ENCODE measurements around the gene MYO6. TPM values are rescaled to one million over a fixed set of nuclear protein-coding genes. Genes with fewer than 3 reads are reported as not detected.

Gene MYO6
- polyA plus RNA-seq, 1 of the 3 experiments (the other 2 are of a cell fraction) = 6.2 TPM

GRCh38 chr6:75819776-75820487 is 70.9 kb downstream of the MYO6 start:
- 95% methylated on average over 5 of the region's 5 CpGs for WGBS (ENCODE audit: low lambda C conversion rate)
- ChIA-PET CTCF (interaction anchor here (1.3 kb wide), 1 partner anchor 18 kb away, joined by 3 read pairs; no protein-coding TSS in a partner anchor), POLR2A (no interaction called here)

GRCh38 chr6:75824160-75824559 is 75.1 kb downstream of the MYO6 start:
- no peaks in the 10 kb centered on the region for H3K9me2 ChIP-seq
- no peak overlapping the region for H2AFZ ChIP-seq (ENCODE audit: low read depth)
- no peaks in the 10 kb centered on the region for H3F3A ChIP-seq (replicated peaks; ENCODE audit: insufficient read depth)
- no peaks in the 10 kb centered on the region for H3K36me3 ChIP-seq (replicated peaks in 1 of 2; ENCODE audit: control insufficient read depth in 1 of 2, insufficient read depth in 2 of 2, low read length in 1 of 2)
- H3K27me3 ChIP-seq (ENCODE audit: insufficient read depth) = no peaks in the 10 kb centered on the region
- H3K27ac ChIP-seq (ENCODE audit: low read depth in 2 of 2, low read length in 1 of 2) = no peak overlapping the region
- no peak for DNase-seq
- no peaks in the 10 kb centered on the region for H4K20me1 ChIP-seq (ENCODE audit: insufficient read depth)
- no peak overlapping the region for H3K4me2 ChIP-seq
- no peak overlapping the region for H3K4me3 ChIP-seq (ENCODE audit: low read depth in 2 of 2, low read length in 1 of 2)
- POLR2A ChIA-PET = no interaction called here
- H3K4me1 ChIP-seq (ENCODE audit: control insufficient read depth in 1 of 2, insufficient read depth in 2 of 2, low read depth in 1 of 2, low read length in 1 of 2) = no peaks in the 10 kb centered on the region
- H3K9ac ChIP-seq = no peak overlapping the region
- CTCF ChIA-PET = no interaction called here
- no peaks in the 10 kb centered on the region for H3K9me3 ChIP-seq
- H3K79me2 ChIP-seq (ENCODE audit: insufficient read depth) = no peaks in the 10 kb centered on the region; the same call in 1 of the 2 replicates
- TF ChIP-seq RCOR1 (IDR thresholded peaks at IDR 0.05; ENCODE audit: low read length) (no peak), FOXJ3 (CRISPR knock-in tag; IDR thresholded peaks at IDR 0.05) (no peak), EP300 (IDR thresholded peaks at IDR 0.05; ENCODE audit: borderline replicate concordance in 1 of 2, low read depth in 1 of 2, low read length in 1 of 2) (no peak), JUND (IDR thresholded peaks at IDR 0.05) (no peak), SMC3 (IDR thresholded peaks at IDR 0.05; ENCODE audit: low read depth, low read length) (no peak), USF1 (IDR thresholded peaks at IDR 0.05; ENCODE audit: borderline replicate concordance, low read depth) (no peak), ELF1 (IDR thresholded peaks at IDR 0.05) (no peak), RFX5 (IDR thresholded peaks at IDR 0.05; ENCODE audit: low read length) (no peak)

More at GRCh38 chr6:75819776-75820487, 70.9 kb downstream of the MYO6 start:
- H3K4me1 ChIP-seq (ENCODE audit: control insufficient read depth in 1 of 2, insufficient read depth in 2 of 2, low read depth in 1 of 2, low read length in 1 of 2) = peaks cover 0 to 2% of the 10 kb centered on the region in 2 experiments; a peak in 1 of 4 replicates
- peaks cover 0 to 6% of the 10 kb centered on the region in 2 experiments for H3K36me3 ChIP-seq (replicated peaks in 1 of 2; ENCODE audit: control insufficient read depth in 1 of 2, insufficient read depth in 2 of 2, low read length in 1 of 2)
- H3K9me2 ChIP-seq = no peaks in the 10 kb centered on the region
- no peak for DNase-seq
- H3K9me3 ChIP-seq = no peaks in the 10 kb centered on the region
- no peak for TF ChIP-seq SIN3A (IDR thresholded peaks at IDR 0.05; ENCODE audit: borderline replicate concordance, low read depth, low read length)
- no peak for TF ChIP-seq SMC3 (IDR thresholded peaks at IDR 0.05; ENCODE audit: low read depth, low read length)
- TF ChIP-seq GABPA (IDR thresholded peaks at IDR 0.05; ENCODE audit: low read depth) = no peak
- no peak for TF ChIP-seq ZBTB33 (IDR thresholded peaks at IDR 0.05; ENCODE audit: borderline replicate concordance, low read depth)
- TF ChIP-seq FOXM1 (IDR thresholded peaks at IDR 0.05; ENCODE audit: low read depth) = no peak
- no peak overlapping the region for H3K9ac ChIP-seq
- no peak overlapping the region for H3K4me2 ChIP-seq
- H3K4me3 ChIP-seq (ENCODE audit: low read depth in 2 of 2, low read length in 1 of 2) = no peak overlapping the region
- H3K79me2 ChIP-seq (ENCODE audit: insufficient read depth) = no peaks in the 10 kb centered on the region; the same call in 1 of the 2 replicates
- H2AFZ ChIP-seq (ENCODE audit: low read depth) = no peak overlapping the region
- no peaks in the 10 kb centered on the region for H3F3A ChIP-seq (replicated peaks; ENCODE audit: insufficient read depth)
- H3K27ac ChIP-seq (ENCODE audit: low read depth in 2 of 2, low read length in 1 of 2) = no peak overlapping the region
- H3K27me3 ChIP-seq (ENCODE audit: insufficient read depth) = no peaks in the 10 kb centered on the region
- H4K20me1 ChIP-seq (ENCODE audit: insufficient read depth) = no peaks in the 10 kb centered on the region
